Naive B cell (primary cell): ENCODE measurements around the gene TPCN2. TPM values are rescaled to one million over a fixed set of nuclear protein-coding genes. Genes with fewer than 3 reads are reported as not detected.
A peak's percentile ranks its signal among the peaks of the same experiment; 100 is the strongest.

Experiments
- ATAC-seq, 2 donors: fragments of 150-1000 bp; cut with Tn5 transposase; 2 replicates each; pipeline ENCODE4 v1.10.0; 2021; ENCODE audit warnings: low read depth in 2 of 2, mild to moderate bottlenecking in 2 of 2, moderate library complexity in 2 of 2
- DNase-seq: peaks from one replicate; pipeline ENCODE4 v3.0.0; 2022
- H3K27ac Mint-ChIP-seq, 6 donors: one replicate each; pipeline ENCODE4 v1.8.0; 2020 to 2022; ENCODE audit warnings: mild to moderate bottlenecking in 6 of 6, mixed read lengths in 6 of 6, moderate library complexity in 5 of 6, inconsistent platforms in 2 of 6
- H3K27me3 Mint-ChIP-seq, 3 donors: one replicate each; pipeline ENCODE4 v1.8.0; 2021 to 2022; ENCODE audit warnings: mixed read lengths in 3 of 3, mild to moderate bottlenecking in 1 of 3
- H3K36me3 Mint-ChIP-seq, 2 donors: one replicate each; pipeline ENCODE4 v1.8.0; 2020 to 2022; ENCODE audit warnings: mixed read lengths in 2 of 2, inconsistent platforms in 1 of 2, mild to moderate bottlenecking in 1 of 2
- H3K4me1 Mint-ChIP-seq, 3 donors: one replicate each; pipeline ENCODE4 v1.8.0; 2020 to 2022; ENCODE audit warnings: mixed read lengths in 3 of 3, inconsistent platforms in 1 of 3, mild to moderate bottlenecking in 1 of 3, moderate library complexity in 1 of 3
- H3K4me3 Mint-ChIP-seq, 8 donors: one replicate each; pipeline ENCODE4 v1.8.0; 2020 to 2022; ENCODE audit warnings: mild to moderate bottlenecking in 8 of 8, mixed read lengths in 8 of 8, moderate library complexity in 8 of 8, inconsistent platforms in 2 of 8
- H3K9me3 Mint-ChIP-seq, 7 donors: one replicate each; pipeline ENCODE4 v1.8.0; 2020 to 2022; ENCODE audit warnings: mixed read lengths in 7 of 7, mild to moderate bottlenecking in 5 of 7, inconsistent platforms in 2 of 7, moderate library complexity in 1 of 7
- polyA plus RNA-seq, 6 donors: library from polyadenylated mRNA; unstranded; fragments of 300-500 nt; fragmentation: Illumina TruSeq; gene quantifications; one replicate each; pipeline ENCODE4 v1.2.3, GENCODE V29; 2021; ENCODE audit warnings: low read depth in 6 of 6

The TPCN2 gene
- polyA plus RNA-seq, 6 donors from 2014 or later, result 4.8 to 12.5 (median 6.9) TPM

DNA sequence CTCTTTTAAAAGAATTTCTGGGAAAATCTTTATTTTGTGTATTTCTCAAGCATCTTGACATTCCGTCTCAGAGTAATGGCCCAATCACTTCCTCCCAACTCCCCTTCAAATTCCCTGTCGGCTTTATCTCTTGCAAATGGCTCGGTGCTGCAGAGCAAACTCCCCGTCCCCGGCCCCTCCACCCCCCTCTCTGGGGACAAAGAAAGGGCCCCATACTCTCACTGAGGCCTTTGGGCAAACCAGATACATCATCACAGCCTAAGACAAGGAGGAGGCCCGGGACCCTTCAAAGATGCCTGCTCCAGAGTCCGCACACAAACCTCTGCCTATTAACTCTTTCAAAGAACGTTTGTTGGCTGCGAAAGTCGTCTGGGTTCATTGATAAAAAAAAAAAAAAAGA is 103.1 kb downstream of the TPCN2 start:
- H3K4me3 Mint-ChIP-seq, result no peak overlapping the region
- H3K9me3 Mint-ChIP-seq, result peaks cover 3 to 26% (median 10%) of the 10 kb centered on the region in 7 donors
- no peak for DNase-seq
- no peak overlapping the region for H3K27ac Mint-ChIP-seq
- peaks cover 0 to 7% (median 0%) of the 10 kb centered on the region in 3 donors for H3K27me3 Mint-ChIP-seq
- H3K4me1 Mint-ChIP-seq, result peaks cover 0 to 3% (median 0%) of the 10 kb centered on the region in 3 donors
- H3K36me3 Mint-ChIP-seq, result peaks cover 13 to 19% of the 10 kb centered on the region in 2 donors
- no peak for ATAC-seq

DNA sequence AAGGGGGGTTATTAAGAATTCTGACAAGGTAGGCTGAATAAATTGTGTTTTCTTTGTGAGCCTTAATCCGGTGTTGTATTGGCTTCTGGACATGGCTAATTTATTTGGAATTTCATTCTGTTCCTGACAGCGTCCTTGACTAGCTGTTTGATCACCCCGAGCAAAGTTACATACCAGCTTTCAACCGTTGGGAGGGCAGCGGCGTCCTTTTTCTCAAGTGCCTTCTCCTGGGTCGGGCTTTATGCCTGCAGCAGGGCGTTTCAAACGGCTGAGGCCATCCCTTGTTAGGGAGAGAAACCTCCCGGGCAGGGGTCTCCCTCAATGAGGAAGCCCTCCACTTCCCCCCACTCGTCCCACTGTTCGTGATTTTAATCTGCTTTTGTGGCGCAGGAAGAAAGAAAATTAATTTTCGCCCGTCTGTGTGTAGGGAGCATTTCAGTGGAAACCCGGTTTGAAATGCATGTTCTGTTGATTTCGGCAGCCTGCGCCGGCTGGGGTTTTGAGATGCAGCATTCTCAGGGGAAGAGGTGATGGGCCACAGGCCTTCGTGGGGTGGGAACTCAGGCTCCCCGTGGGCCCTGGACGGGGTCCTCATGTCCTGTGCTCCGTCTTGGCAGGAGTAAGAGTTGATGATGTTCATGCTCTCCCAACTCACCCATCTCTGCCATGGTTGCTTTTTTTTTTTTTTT is 104.1 kb downstream of the TPCN2 start:
- Mint-ChIP-seq H3K9me3 (peaks cover 3 to 22% (median 9%) of the 10 kb centered on the region in 7 donors), H3K4me1 (peaks cover 0 to 3% (median 0%) of the 10 kb centered on the region in 3 donors), H3K36me3 (peaks cover 13 to 16% of the 10 kb centered on the region in 2 donors), H3K27me3 (peaks cover 0 to 7% (median 0%) of the 10 kb centered on the region in 3 donors), H3K4me3 (no peak overlapping the region), H3K27ac (peak overlapping the region in 1 of 6 donors; percentile 54)
- DNase-seq (no peak), ATAC-seq (no peak)

DNA sequence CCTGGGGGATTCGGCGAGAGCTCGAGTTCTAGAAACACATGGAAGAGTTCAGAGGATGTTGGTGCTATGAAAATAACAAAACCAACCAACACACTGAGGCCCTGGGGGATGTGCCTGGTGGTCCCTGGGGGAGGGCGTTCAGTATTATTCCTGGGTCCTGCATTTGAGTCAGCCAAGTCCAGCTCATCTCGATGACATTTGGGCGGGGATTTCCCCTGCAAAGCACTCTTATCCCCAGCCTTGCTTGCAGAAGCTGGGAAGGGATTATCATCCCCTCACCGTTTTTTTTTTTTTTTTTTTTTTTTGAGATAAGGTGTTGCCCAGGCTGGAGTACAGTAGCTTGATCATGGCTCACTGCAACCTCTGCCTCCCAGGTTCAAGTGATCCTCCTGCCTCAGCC is 104.9 kb downstream of the TPCN2 start:
- H3K9me3 Mint-ChIP-seq, result peaks cover 3 to 16% (median 6%) of the 10 kb centered on the region in 7 donors

DNA sequence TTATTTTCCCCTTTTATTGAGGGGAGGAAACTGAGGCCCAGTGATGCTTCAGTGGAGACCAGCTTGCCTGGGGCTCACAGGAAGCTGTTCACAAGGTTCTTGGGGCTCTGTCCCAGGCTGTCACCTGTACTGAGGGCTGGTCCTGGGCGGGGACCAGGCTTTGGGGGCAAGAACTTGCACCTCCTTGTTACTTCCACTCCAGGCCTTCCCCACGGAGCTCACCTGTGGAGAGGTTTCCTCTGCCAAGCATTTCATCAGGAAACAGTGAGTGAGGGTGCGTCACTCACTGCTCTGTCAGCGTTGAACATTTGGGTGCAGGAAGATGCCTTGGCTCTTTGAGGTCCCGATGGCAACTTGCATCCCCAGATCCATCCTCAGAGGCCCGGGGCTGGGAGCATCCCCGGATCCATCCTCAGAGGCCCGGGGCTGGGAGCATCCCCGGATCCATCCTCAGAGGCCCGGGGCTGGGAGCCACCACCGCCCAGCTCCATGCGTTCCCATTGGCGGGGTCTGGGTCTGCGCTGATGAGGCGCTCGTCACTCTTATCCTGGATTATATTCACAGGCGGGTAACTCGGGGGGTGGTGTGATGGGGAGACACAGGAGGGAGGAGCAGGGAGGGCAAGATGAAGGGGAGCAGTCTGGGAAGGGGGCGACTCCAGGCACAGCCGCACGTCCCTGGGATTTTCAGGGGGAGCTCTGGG is 105.6 kb downstream of the TPCN2 start:
- Mint-ChIP-seq H3K9me3 (peaks cover 2 to 10% (median 4%) of the 10 kb centered on the region in 7 donors), H3K36me3 (peaks cover 7 to 13% of the 10 kb centered on the region in 2 donors), H3K4me3 (no peak overlapping the region), H3K27ac (no peak overlapping the region), H3K27me3 (peaks cover 0 to 13% (median 0%) of the 10 kb centered on the region in 3 donors), H3K4me1 (peaks cover 0 to 3% (median 0%) of the 10 kb centered on the region in 3 donors)
- ATAC-seq, result no peak
- no peak for DNase-seq

More for the DNA sequence above, 104.9 kb downstream of the TPCN2 start:
- H3K36me3 Mint-ChIP-seq, result peaks cover 12 to 13% of the 10 kb centered on the region in 2 donors
- no peak overlapping the region for H3K4me3 Mint-ChIP-seq
- peaks cover 0 to 9% (median 0%) of the 10 kb centered on the region in 3 donors for H3K27me3 Mint-ChIP-seq
- DNase-seq (no peak), ATAC-seq (no peak)
- peaks cover 0 to 3% (median 0%) of the 10 kb centered on the region in 3 donors for H3K4me1 Mint-ChIP-seq
- no peak overlapping the region for H3K27ac Mint-ChIP-seq

DNA sequence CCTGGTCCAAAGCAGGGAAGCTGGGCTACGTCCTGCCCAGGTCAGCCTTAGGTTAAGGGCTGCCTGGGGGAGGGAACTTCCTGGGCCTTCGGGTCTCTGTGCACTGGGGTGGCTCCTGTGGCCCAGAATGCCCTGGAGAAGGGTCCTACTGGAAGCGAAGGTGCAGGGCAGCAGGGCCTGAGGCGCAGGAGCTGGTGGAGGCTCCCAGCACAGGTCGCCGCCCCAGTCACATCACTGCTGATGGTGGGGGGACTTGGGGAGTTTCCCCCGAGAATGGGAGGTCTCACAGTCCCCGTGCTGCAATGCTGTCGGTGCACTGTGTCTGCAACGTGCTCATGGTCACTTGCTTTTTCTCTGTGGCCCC is 106.2 kb downstream of the TPCN2 start:
- ATAC-seq (no peak), DNase-seq (no peak)
- peaks cover 2 to 9% (median 4%) of the 10 kb centered on the region in 7 donors for H3K9me3 Mint-ChIP-seq
- H3K4me1 Mint-ChIP-seq, result peaks cover 0 to 3% (median 0%) of the 10 kb centered on the region in 3 donors
- peaks cover 5 to 12% of the 10 kb centered on the region in 2 donors for H3K36me3 Mint-ChIP-seq
- no peak overlapping the region for H3K4me3 Mint-ChIP-seq
- H3K27ac Mint-ChIP-seq, result no peak overlapping the region
- H3K27me3 Mint-ChIP-seq, result peaks cover 0 to 13% (median 0%) of the 10 kb centered on the region in 3 donors

DNA sequence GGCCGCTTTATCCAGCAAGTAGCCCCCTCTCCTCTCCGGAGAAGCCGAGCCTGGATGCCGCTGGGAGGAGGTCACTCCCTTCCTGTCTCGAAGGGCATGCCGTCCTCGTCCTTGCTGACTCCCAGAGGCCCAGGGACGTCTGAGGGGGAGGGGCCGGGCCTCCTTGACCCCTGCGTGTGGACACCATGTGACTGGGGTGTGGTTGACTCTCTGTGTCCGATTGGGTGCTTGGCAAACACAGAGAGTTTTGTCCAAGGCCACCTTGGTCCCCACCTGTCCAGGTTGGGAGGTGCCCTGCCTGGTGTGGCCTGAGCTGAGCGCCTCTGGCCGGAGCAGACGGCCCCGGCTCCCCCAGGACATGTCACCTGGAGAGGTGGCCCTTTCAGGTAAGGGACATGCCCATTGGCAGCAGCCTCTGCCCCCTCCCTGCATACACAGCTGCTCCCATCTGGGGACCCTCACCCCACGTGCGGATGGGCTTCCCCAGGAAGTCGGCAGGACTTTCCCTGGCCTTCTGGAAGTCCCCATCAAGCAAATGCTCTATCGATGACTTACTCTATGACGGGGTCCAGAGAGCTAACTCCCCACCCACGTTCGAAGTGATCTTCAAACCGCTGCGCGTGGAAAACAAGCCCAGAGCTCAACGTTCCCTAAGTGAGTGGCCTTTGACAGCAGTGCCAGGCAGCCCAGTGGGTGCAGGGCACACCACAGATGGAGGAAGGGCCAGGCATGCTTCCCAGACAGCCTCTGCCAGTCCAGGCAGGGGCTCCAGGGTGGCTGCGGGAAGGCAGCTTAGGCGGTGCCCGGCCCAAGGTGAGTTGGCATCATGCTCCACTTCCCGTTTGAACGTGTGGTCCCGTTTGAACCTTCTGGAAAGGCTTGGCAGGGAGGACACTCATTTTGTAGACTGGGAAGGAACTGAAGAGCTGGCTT is 106.8 kb downstream of the TPCN2 start, which contains the start of gene SMIM38:
SMIM38 (plus strand) TSS at position 634 of the 933 bp plus-strand sequence. CDS start 1,912 bp downstream, outside the sequence.
- Mint-ChIP-seq H3K9me3 (peaks cover 0 to 3% (median 0%) of the 10 kb centered on the region in 7 donors), H3K4me3 (peak within 1 kb of the TSS in 1 of 8 donors; percentile 25), H3K4me1 (peaks cover 0 to 3% (median 0%) of the 10 kb centered on the region in 3 donors), H3K27me3 (peaks cover 0 to 13% (median 0%) of the 10 kb centered on the region in 3 donors), H3K36me3 (peaks cover 0 to 6% of the 10 kb centered on the region in 2 donors), H3K27ac (no peak within 1 kb of the TSS)
- ATAC-seq, result peak in 1 of 2 donors; percentile 25
- DNase-seq, result no peak

DNA sequence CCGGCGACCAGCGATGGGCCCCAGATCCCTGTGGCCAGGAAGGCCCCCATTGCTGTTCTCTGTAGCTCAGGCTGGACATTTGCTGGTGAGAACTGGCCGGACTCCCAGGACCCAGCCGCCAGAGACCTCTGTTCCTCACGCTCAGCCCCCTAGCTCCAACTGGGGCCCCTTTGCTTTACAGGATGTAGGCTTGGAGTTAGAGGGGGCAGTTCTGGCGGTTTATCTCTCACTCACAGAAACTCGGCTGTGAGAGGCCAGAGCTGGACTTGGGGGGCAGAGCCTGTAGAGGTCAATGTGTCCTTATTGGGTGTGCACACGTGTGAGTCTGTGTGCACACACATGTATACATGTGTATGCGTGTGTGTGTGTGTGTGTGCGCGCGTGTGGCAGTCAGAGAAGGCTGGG is 107.5 kb downstream of the TPCN2 start:
- H3K4me3 Mint-ChIP-seq, result no peak overlapping the region
- H3K9me3 Mint-ChIP-seq, result no peaks in the 10 kb centered on the region
- H3K36me3 Mint-ChIP-seq, result no peaks in the 10 kb centered on the region
- H3K27ac Mint-ChIP-seq, result no peak overlapping the region
- DNase-seq, result no peak
- ATAC-seq, result no peak
- H3K4me1 Mint-ChIP-seq, result peaks cover 0 to 3% (median 0%) of the 10 kb centered on the region in 3 donors
- peaks cover 2 to 13% (median 6%) of the 10 kb centered on the region in 3 donors for H3K27me3 Mint-ChIP-seq

DNA sequence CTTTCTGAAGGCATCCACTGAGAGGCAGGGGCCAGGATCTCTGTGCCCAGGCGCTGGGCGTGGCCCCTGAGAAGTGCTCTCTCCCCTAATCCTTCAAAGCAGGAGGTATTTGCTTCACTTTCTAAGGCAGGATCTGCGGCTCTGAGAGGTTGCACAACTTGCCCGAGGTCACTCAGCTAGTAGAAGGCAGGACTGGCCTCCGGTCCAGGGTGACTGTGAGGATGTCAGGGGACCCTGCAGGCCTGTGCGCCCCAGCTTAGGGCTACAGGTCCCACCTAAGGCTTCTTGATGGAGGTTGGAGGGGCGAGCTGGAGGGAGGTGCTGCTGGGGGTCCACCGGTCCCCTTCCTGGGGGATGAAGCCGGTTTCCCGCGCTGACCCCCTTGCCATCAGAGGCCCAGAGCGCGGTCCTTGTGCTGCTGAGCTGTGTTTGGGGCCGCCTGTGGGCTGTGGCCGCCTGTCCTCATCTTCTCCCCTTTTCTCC is 108.0 kb downstream of the TPCN2 start:
- peaks cover 6 to 13% (median 11%) of the 10 kb centered on the region in 3 donors for H3K27me3 Mint-ChIP-seq
- DNase-seq, result no peak
- peak overlapping the region in 1 of 8 donors; percentile 25 for H3K4me3 Mint-ChIP-seq
- H3K9me3 Mint-ChIP-seq, result no peaks in the 10 kb centered on the region
- H3K27ac Mint-ChIP-seq, result peak overlapping the region in 1 of 6 donors; percentile 41
- H3K36me3 Mint-ChIP-seq, result no peaks in the 10 kb centered on the region
- H3K4me1 Mint-ChIP-seq, result peaks cover 0 to 3% (median 0%) of the 10 kb centered on the region in 3 donors
- no peak for ATAC-seq

DNA sequence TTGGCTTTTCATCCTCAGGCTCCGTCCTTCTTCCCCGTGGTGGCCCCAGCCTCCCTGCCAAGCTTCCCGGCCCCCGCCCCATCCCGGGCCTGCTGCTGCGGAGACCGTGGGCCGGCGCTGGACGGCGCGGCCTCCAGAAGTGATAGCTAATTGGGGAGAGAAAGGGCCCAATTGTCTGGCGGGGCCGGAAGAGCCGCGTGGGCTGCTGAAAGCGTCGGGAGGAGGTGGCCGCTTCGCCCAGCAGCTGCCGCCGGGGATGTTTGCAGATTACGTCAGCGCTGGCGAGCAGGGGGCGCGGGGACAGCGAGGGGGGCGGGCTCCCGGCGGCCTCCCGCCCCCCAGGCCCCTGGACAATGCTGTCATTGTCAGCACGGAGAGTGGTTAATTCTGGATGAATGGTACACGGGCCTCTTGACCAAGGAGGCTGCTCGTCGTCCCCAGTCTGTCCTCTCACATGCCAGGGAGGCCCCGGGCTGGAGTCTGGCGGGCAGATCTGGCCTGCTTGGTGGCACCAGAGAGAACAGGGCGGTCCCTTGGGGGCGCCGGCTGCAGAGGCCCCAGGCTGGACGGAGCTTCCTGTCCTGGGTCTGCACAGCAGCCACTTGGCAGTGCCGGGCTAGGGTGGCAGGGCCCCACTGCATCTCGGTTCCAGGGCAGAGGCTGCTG is 108.6 kb downstream of the TPCN2 start:
- Mint-ChIP-seq H3K4me1 (peaks cover 0 to 3% (median 0%) of the 10 kb centered on the region in 3 donors), H3K27ac (peak overlapping the region in 1 of 6 donors; percentile 41), H3K36me3 (no peaks in the 10 kb centered on the region), H3K4me3 (no peak overlapping the region), H3K9me3 (no peaks in the 10 kb centered on the region), H3K27me3 (peaks cover 8 to 13% (median 11%) of the 10 kb centered on the region in 3 donors)
- ATAC-seq (no peak), DNase-seq (no peak)

DNA sequence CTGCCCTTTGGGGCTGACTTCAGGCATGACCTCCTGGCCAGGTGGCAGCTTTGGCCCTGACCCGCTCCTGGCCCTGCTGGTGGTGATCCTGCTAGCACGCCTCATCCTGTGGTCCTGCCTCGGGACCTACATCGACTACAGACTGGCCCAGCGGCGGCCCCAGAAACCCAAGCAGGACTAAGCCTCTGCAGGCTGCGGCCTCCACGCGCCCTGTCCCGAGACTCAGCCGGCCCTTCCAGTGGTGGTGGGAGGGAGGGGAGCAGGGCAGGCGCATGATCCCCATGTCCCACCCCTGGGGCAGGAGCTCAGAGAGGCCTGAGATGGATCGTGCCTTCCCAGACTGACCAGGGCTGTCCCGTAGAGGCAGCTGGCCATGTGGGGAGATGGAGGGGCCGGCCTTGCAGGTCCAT is 109.1 kb downstream of the TPCN2 start:
- H3K27me3 Mint-ChIP-seq, result peaks cover 8 to 13% (median 11%) of the 10 kb centered on the region in 3 donors
- DNase-seq (no peak), ATAC-seq (no peak)
- H3K27ac Mint-ChIP-seq, result no peak overlapping the region
- H3K36me3 Mint-ChIP-seq, result no peaks in the 10 kb centered on the region
- H3K4me1 Mint-ChIP-seq, result peaks cover 0 to 3% (median 0%) of the 10 kb centered on the region in 3 donors
- peaks cover 0 to 5% (median 3%) of the 10 kb centered on the region in 7 donors for H3K9me3 Mint-ChIP-seq
- no peak overlapping the region for H3K4me3 Mint-ChIP-seq

DNA sequence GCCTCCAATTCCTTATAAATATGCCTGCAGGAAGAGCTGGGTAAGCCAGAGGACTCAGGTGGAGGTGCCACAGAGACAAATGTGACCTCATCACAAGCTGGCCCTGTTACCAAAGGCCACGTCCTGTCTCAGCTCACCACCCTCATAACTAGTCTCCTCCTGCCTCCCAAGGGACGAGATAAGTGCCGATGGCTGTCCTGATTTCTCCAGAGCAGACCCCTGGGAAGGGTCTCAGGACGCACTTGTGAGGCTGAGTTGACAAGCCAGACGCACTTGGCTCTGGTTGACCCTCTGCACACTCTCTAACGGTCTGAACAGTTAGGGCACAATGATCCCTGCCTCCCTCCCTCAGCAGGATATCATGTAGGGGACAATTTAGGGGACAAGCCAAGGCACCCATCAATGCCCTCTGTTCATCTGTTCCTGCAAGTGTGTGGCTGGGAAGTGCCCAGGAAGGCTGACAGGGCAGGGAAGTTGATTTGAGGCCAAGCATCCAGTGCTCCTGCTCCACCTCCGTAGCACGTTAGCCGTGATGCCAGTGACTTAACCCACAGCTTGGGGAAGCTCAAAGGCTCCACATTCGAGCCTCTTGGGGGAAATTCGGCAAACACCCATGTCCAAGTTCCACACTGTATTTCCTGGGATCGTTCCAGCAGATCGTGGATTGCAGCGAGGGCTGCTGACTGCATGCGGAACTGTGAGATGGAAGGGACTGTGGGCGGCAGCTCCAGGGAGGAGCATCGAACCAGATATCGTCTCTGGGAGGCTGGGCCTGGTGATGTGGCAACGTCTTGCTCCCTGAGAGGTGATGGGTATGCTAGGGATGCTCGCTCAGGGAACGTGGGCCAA is 109.8 kb downstream of the TPCN2 start:
- Mint-ChIP-seq H3K27me3 (peaks cover 9 to 13% (median 11%) of the 10 kb centered on the region in 3 donors), H3K4me3 (no peak overlapping the region)
- ATAC-seq, result no peak

More for the DNA sequence above, 109.8 kb downstream of the TPCN2 start:
- H3K4me1 Mint-ChIP-seq, result peaks cover 0 to 3% (median 0%) of the 10 kb centered on the region in 3 donors
- no peak for DNase-seq
- peaks cover 0 to 12% (median 7%) of the 10 kb centered on the region in 7 donors for H3K9me3 Mint-ChIP-seq
- H3K36me3 Mint-ChIP-seq, result peaks cover under 1 to 4% of the 10 kb centered on the region in 2 donors
- H3K27ac Mint-ChIP-seq, result no peak overlapping the region
